SKM-1 (cell line): ENCODE results near the gene AUTS2.

Source experiments
- DNase-seq: peaks from one replicate; lab custom pipeline; 2025; ENCODE audit not compliant: unreplicated experiment; lab: John Stamatoyannopoulos, UW

Gene AUTS2

GRCh38 chr7:69962186-69963065 is 364.2 kb downstream of the AUTS2 start:
- no peak for DNase-seq

- no peak for DNase-seq
These were observed 365.1 kb downstream of the AUTS2 start for GRCh38 chr7:69963393-69963792.

- DNase-seq, result no peak
These were observed 368.7 kb downstream of the AUTS2 start for GRCh38 chr7:69966766-69967591.

DNA sequence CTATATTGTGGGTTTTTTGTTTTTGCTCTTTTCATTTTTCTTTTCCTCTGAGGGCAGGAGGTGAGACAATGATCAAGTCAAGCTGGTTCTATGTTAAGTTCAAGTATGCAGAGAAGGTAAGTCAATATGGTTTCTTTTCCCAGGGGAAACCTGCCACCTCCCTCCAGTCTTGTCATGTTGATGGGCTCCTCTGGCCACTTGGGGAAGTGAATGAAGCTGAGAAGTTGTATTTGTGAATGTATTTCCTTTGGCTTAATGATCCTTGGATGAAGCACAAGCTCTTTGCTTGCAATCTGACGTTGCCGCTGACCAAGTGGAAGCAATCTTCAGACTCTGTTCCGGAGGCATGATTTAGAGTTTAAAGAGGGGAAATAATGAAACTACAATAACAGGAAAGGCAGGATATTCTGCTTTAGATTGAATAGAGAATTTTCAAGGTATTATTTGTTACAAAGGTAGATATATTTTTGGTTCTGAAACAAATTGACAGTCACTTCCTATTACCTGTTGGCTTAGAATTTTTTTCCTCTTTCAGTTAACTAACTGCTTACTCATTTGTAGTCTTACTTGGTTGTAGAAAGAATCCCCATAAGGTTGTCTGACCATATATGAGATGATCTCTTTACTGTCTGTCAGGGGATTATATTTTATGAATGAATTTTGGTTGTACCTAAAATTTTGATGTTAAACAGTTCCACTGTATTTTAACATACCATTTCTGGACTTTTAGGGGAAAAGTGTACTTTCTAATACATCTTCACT is 369.6 kb downstream of the AUTS2 start:
- DNase-seq, result no peak

DNA sequence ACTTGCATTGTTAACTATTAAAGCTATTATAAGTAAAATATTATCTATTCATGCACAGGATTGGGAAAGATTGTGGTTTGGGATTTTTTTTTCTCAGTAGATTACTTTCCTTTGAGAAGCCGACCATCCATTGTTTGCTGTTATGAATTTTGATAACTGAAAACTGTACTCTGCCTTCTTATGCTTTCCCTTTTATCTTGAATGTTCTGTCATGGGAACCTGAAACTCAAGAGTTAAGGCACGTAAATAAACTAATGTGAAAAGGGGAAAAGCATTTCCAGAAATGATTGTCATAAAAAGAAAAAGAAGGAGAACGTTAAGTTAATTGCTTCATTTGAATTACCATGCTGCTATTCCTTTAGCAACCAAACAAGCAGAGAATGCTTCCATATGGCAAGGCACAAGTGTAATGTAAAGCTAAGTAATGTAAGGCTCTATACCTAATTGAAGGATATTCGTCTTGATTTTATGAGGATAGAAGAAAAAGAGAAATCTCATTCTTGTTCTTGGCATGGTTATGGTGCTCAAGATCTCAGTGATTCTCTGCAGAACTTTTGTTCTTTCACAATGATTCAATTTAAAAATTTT is 370.8 kb downstream of the AUTS2 start:
- no peak for DNase-seq

- no peak for DNase-seq
These were observed 383.4 kb downstream of the AUTS2 start for GRCh38 chr7:69981646-69982045.

DNA sequence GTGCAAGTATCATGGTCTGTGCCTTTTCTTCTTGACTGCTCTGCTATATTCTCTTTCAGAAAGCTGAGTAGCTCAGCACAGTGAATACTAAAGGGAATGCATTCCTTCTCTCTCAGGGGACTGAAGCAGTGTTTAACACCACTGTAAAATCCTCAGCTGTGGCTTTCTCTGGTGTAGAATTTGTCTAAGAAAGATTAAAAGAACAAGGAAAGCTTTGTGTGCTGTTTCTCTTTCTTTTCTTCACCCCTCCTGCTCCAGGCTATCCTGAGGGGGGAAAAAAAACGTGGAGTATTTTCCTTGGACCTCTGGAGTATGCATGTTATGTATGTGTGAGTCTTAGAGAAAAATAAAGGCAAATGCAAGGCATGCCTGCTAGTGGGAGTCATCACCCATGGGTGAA is 383.9 kb downstream of the AUTS2 start:
- DNase-seq, result no peak

GRCh38 chr7:69989551-69989950 is 391.3 kb downstream of the AUTS2 start:
- no peak for DNase-seq

- no peak for DNase-seq
These were observed 394.7 kb downstream of the AUTS2 start for GRCh38 chr7:69992938-69993337.

- no peak for DNase-seq
These were observed 395.9 kb downstream of the AUTS2 start for GRCh38 chr7:69994218-69994617.

DNA sequence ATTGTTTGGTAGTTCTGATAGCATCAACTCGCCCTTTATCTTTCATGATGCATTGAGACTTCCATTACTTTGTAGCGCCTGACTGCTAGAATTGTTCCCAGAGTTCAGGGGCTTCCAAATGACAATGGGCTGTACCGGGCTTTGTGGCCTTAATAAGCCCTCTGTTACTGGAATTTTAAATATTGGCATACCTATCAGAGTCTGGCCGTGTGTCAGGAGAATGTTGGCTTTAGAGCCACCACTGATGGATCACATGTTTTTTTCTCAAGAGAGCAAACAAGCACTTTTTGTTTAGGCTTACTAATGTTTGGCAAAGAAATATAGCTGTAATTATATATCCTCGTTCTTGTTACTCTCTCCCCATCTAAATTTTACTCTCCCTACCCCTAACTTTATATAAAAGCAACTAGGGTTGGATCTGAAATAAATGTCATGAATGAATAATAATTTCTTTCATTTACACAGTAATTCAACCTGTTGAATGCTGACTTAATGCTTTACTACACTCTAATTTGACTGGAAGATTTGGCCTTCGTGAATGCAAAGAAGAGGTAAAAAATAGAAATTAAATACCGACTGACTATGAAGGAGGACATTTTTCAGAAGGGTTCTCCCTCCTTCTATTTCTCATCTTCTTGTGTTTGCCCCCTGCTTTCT is 396.7 kb downstream of the AUTS2 start:
- DNase-seq, result no peak

GRCh38 chr7:69996121-69996520 is 397.8 kb downstream of the AUTS2 start:
- no peak for DNase-seq

- DNase-seq, result no peak
These were observed 402.6 kb downstream of the AUTS2 start for GRCh38 chr7:70000737-70001348.

GRCh38 chr7:70005480-70005879 is 407.2 kb downstream of the AUTS2 start:
- DNase-seq, result no peak

GRCh38 chr7:70005891-70006260 is 407.6 kb downstream of the AUTS2 start:
- DNase-seq, result no peak

GRCh38 chr7:70006261-70006920 is 408.1 kb downstream of the AUTS2 start:
- no peak for DNase-seq

DNA sequence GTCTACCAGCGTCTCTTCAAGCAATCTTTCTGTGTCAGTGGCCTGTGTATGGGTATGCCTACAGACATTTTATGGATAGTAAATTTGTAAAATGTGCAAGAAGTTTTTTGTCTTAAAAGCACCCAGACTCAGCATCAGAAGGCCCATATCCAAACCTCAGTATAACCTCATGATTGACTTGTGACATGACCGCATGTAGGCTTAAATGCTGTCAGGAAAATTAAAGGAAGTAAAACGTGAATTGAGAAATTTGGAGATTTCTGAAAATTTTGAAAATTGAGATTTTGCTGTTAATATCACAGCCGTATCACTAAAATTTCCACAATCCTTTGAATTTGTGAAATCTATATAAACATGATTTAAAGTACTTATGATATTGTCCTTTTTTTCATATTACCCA is 410.2 kb downstream of the AUTS2 start:
- DNase-seq, result no peak

GRCh38 chr7:70014472-70015177 is 416.4 kb downstream of the AUTS2 start:
- no peak for DNase-seq

- DNase-seq, result no peak
These were observed 417.1 kb downstream of the AUTS2 start for GRCh38 chr7:70015353-70015752.
